ENCODE data around the gene DLL3.
"Not testable (repeated sequence)": the region's sequence is repeated elsewhere in the genome, so short reads cannot be mapped to it uniquely, and the experiment has no call there.

The DLL3 gene, protein sequence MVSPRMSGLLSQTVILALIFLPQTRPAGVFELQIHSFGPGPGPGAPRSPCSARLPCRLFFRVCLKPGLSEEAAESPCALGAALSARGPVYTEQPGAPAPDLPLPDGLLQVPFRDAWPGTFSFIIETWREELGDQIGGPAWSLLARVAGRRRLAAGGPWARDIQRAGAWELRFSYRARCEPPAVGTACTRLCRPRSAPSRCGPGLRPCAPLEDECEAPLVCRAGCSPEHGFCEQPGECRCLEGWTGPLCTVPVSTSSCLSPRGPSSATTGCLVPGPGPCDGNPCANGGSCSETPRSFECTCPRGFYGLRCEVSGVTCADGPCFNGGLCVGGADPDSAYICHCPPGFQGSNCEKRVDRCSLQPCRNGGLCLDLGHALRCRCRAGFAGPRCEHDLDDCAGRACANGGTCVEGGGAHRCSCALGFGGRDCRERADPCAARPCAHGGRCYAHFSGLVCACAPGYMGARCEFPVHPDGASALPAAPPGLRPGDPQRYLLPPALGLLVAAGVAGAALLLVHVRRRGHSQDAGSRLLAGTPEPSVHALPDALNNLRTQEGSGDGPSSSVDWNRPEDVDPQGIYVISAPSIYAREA

GRCh38 chr19:39498798-39499642 lies at the start of gene DLL3:
Gene DLL3, plus strand, starts transcription at chr19:39498947. Its CDS starts 28 bp downstream, at chr19:39498975.
- TF ChIP-seq GATA1 (IDR thresholded peaks at IDR 0.05; ENCODE audit: low read depth, low read length): no peak
- peak; percentile 22 to 42 for DNase-seq

DNA sequence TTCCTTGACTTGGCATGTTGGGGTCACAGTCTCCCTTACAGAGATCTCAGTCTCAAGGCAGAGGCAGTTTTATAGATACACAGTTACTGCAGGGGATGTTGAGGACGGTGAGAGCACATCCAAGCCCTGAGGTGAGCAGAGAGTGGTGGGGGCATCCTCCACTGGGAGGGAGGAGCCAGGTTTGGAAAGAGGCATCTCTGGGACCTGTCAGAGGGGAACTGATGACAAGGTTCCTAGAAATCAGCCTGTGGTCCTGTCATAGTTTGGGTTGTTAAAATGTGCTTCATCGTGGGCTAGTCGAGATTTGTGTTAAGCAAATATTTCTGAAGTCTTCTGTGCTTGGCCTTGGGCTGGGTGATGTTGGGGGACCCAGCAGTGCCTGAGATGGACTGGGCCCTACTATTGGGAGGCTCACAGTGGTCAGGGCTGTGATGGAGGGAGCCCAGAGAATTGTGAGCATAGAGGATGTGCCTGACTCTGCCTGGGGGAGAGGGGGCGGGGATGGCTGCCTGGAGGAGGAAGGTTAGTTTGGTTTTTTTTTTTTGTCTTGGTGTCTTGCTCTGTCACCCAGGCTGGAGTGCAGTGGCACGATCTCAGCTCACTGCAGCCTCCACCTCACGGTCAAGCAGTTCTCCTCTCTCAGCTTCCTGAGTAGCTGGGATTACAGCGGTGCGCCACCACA lies 49.5 kb upstream of the DLL3 start:
- no peak for TF ChIP-seq POLR2A (IDR thresholded peaks at IDR 0.05; ENCODE audit: low read length)
- no peak for TF ChIP-seq GATA1 (IDR thresholded peaks at IDR 0.05; ENCODE audit: low read depth, low read length)
- DNase-seq: no peak

GRCh38 chr19:39451257-39451656 lies 47.5 kb upstream of the DLL3 start:
- not testable (repeated sequence) for DNase-seq

DNA sequence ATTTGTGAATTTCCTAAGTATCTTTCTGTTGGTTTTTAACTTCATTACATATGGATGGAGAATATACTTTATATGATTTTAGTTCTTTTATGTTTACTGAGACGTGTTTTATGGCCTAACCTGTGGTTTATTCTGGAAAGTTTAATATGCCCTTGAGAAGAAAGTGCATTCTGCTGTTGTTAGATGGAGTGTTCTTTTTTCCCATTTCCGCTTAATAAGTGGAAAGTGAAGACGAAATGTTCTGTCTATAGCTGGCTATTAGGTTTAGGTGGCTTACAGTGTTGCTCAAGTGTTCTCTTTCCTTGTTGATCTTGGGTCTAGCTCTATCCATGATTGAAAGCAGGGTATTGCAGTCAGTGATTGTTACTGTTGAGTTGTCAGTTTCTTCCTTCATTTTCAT lies 35.3 kb upstream of the DLL3 start:
- no peak for DNase-seq
- TF ChIP-seq GATA1 (IDR thresholded peaks at IDR 0.05; ENCODE audit: low read depth, low read length): no peak
- TF ChIP-seq POLR2A (IDR thresholded peaks at IDR 0.05; ENCODE audit: low read length): no peak

- TF ChIP-seq POLR2A (IDR thresholded peaks at IDR 0.05; ENCODE audit: low read length) (no peak), GATA1 (IDR thresholded peaks at IDR 0.05; ENCODE audit: low read depth, low read length) (no peak)
- no peak for DNase-seq
These were observed 32.6 kb upstream of the DLL3 start for GRCh38 chr19:39465956-39466747.

GRCh38 chr19:39467941-39468340 lies 30.8 kb upstream of the DLL3 start:
- TF ChIP-seq GATA1 (IDR thresholded peaks at IDR 0.05; ENCODE audit: low read depth, low read length): no peak
- no peak for TF ChIP-seq POLR2A (IDR thresholded peaks at IDR 0.05; ENCODE audit: low read length)
- no peak for DNase-seq

DNA sequence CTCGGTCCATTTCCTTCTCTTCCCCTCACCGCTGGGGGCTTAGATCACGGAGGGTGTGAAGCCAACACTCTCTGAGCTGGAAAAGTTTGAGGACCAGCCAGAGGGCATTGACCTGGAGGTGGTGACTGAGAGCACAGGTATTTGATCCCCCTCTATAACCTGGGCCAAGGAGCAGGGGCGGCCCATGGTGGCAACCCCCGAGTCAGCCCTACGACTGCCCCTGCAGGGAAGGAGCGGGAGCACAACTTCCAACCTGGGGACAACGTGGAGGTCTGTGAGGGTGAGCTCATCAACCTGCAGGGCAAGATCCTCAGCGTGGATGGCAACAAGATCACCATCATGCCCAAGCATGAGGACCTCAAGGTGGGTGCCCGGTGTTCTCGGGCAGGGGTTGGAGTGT lies 29.7 kb upstream of the DLL3 start:
- DNase-seq: no peak
- TF ChIP-seq GATA1 (IDR thresholded peaks at IDR 0.05; ENCODE audit: low read depth, low read length) (no peak), POLR2A (IDR thresholded peaks at IDR 0.05; ENCODE audit: low read length) (no peak)

GRCh38 chr19:39469567-39469966 lies 29.2 kb upstream of the DLL3 start:
- TF ChIP-seq GATA1 (IDR thresholded peaks at IDR 0.05; ENCODE audit: low read depth, low read length): no peak
- no peak for TF ChIP-seq POLR2A (IDR thresholded peaks at IDR 0.05; ENCODE audit: low read length)

GRCh38 chr19:39470724-39471339 lies 27.9 kb upstream of the DLL3 start:
- no peak for DNase-seq
- TF ChIP-seq GATA1 (IDR thresholded peaks at IDR 0.05; ENCODE audit: low read depth, low read length) (no peak), POLR2A (IDR thresholded peaks at IDR 0.05; ENCODE audit: low read length) (no peak)

More at GRCh38 chr19:39469567-39469966, 29.2 kb upstream of the DLL3 start:
- DNase-seq: no peak

GRCh38 chr19:39471756-39472536 lies 26.8 kb upstream of the DLL3 start:
- DNase-seq: no peak
- TF ChIP-seq POLR2A (IDR thresholded peaks at IDR 0.05; ENCODE audit: low read length) (no peak), GATA1 (IDR thresholded peaks at IDR 0.05; ENCODE audit: low read depth, low read length) (no peak)

- no peak for DNase-seq
- TF ChIP-seq GATA1 (IDR thresholded peaks at IDR 0.05; ENCODE audit: low read depth, low read length) (no peak), POLR2A (IDR thresholded peaks at IDR 0.05; ENCODE audit: low read length) (no peak)
These were observed 25.9 kb upstream of the DLL3 start for GRCh38 chr19:39472746-39473442.

All from erythroblast (primary cell).